SK-N-DZ (cell line): ENCODE measurements around the gene COP1.
"Not testable (repeated sequence)": the region's sequence is repeated elsewhere in the genome, so short reads cannot be mapped to it uniquely, and the experiment has no call there.

Experiments used
- DNase-seq: peaks from one replicate; pipeline ENCODE4 v3.0.0-alpha.2; 2015; ENCODE audit warnings: low spot score

The COP1 gene

DNA sequence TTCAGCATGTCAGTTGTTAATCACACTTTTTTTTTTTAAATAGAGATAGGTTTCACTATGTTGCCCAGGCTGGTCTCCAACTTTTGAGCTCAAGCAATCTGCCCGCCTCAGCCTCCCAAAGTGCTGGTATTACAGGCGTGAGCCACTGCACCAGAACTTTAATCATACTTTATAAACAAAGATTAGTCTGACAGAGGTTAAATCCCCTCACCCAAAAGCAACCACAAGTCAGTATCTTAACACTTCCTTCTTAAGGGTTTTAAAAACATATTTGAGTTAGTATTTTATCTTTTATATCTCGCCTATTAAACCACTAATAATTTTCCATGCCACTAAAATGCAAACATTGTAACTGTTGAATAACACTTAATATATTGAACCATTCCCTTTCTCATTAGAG lies 70.2 kb downstream of the COP1 start:
- no peak for DNase-seq

DNA sequence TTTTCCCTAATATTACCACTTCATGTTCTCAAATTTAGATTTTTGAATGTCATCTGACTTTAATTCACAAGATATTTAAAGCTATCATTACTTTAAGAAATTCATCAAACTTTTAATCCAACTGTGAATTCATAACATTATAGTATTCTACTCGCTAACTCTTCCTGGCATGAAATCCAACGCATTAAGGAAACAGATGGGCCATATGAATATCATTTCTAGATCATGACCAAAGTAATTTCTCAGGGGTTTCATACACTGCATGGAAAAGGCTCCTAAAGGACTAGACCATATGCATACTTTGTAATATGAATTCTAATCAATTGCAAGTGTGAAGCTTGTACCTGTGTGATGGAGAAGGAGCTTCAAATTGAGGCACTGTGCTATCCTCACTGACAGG lies 72.4 kb downstream of the COP1 start:
- DNase-seq, result no peak

DNA sequence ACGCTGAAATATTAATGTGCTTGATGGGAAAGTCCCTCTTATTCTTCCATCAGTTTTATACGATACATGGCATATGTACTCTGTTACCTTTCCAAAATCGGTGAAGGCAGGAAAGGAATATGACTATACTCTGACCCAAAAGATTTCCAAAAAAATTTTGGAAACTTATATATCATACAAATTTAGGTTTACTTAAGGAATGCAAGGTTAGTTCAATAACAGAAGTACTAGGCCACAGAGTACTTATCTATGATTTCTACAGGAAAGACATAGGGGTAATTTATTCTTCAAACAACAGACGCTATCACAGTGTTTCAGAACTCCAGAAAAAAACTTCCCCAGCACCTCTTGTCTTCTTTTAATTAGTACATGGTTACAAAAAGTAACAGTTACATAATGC lies 84.8 kb downstream of the COP1 start:
- DNase-seq, result no peak

DNA sequence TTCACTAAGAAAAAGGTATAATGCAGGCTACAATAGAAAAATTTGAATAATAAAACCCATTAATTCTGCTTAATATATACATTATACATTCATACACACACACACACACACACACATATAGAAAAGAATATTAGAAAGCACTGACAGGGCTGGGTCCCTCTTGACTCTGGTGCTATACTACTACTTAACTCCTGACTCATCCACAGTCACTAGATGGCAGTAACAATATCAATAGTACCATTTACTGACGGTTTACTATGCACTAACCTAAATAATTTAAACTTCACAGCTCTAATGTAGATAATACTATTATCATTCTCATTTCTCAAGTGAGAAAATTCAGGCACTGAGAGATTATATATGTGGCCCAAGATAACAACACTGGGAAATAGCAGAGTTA lies 87.5 kb downstream of the COP1 start:
- DNase-seq, result no peak

DNA sequence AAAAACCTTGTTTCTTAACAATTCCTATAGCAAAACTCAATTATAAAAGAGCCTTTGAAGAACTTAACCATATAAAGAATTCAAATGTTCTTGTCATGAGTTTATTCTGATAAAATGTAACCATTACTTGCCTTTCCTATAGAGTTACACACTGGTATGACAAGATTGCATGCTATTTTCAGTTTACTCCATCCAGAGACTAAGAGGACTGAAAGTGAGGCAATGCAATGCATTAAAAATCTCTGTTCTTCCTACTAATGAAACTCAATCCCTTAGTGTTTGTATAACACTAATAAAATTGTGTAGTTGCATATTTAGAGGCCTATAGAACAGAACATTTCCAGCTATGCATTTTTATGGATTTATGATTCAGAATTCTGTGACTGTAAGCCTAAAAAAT lies 88.1 kb downstream of the COP1 start:
- no peak for DNase-seq

DNA sequence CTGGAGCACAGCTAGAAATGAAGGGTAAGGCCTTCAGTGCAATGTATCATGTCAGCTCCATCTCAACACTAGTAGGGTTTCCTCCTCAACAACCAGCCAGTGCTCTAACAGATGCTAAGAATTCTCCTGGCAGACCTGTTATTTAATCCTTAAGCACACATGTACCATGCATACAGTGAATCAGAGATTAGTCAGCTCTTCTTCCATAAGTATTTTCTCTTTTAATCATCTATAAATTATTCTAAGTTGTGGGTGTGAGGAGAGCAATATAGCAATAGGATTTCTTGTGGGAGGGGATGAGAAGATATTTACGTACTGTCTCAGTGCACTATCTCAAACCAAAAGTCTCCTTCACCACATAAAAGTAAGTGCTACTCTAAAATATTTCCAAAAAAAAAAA lies 95.3 kb downstream of the COP1 start:
- no peak for DNase-seq

DNA sequence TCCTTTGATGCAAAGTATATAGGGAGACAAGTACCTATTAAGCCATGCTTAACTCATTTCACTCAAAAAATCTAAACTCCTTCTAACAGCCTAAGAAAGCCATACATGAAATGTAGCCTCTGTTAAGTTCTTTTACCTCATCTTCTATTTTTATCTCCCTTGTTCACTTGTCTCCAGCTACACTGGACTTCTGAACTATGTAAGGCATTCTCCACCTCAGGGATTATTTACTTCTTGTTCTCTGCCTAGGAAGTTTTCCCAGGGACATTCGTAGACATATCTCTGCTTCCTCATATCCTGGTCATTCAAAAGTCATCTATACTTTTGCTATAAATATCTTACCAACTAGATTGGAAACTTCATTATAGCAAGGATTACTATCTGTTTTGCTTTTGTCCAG lies 96.9 kb downstream of the COP1 start:
- DNase-seq, result no peak

DNA sequence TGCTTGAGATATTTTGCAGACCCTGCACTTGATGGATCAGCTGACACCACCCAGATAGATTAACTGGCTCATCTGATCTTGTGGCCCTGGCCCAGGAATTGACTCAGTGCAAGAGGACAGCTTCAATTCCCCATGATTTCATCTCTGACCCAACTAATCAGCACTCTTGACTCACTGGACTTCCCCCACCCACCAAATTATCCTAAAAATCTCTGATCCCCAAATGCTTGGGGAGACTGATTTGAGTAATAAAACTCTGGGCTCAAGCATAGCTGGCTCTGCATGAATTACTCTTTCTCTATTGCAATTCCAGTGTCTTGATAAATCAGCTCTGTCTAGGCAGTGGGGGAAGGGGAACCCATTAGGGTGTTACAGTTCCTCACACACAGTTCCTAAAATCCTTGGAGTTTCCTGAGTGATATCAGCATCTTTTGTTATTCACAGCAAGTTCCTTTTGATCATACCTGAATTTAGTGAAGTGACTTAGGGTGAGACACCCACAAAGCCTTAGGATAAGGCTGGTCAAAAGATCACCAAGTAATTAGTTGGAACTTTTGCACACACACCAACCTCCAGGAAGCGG lies 104.2 kb downstream of the COP1 start:
- peak; percentile 5 for DNase-seq

DNA sequence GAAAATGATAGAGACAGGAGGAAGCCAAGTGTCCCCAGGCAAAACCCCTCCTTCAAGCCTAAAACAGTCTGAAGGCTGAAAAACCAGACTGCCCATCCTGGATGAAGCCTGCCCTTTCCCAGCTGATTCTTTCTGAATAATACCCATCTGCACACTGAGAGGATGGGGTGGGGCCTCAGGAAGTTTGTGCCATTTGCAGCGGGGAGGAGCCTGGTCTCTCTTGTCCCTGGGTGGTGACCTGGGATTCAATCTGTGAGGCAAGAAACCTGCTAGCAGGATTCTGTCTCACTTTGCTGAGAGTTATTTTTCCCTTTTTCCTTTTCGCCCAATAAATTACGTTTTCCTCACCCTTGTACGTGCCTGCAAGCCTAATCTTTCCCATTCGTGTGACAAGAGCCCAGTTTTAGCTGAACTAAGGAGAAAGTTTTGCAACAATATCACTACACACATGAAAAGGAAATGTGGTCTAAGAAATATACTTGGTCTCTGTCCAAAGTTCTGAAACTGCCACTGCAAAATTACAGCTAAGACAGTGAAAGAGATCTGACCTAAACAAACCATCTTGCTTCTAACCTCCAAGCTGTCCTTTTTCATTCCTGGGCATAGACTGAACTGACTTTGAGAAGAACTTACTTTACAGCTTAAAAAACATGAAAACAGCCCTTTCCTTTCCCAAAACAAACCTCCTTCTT lies 105.0 kb downstream of the COP1 start:
- DNase-seq, result no peak

DNA sequence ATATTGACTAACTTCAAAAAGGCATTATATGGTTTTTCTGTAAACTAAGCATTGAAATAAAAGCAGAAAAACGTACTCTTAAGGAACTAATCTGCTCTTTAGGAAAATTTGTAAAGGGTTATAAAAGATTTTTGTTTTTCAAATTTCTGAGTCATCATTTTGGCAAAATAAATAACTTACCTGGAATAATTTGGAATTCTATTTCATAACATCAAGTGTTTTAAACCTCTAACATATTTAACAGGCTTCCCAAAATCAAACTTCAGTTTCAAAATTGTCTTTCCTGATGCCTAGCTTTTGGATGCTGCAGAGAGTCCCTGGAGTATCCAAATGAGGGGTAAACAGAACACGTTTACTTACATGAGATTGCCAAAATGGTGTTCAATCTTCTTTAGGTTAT lies 108.5 kb downstream of the COP1 start:
- no peak for DNase-seq

DNA sequence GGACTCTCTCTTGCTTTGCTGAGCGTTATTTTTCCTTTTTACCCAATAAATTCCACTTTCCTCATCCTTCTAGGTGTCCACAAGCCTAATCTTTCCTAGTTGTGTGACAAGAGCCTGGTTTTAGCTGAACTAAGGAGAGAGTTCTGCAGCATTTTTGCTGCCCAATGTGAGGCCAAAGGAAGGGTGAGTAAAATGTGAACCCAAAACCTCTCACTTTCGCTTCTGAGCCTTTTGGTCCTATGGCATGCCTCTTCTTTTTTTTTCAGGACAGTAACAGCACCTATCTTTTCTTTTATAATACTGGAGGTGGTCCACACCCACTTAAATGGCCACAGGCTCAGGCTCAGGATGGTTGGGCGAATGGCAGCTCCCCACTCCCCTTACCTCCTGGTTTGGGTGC lies 111.1 kb downstream of the COP1 start:
- no peak for DNase-seq

DNA sequence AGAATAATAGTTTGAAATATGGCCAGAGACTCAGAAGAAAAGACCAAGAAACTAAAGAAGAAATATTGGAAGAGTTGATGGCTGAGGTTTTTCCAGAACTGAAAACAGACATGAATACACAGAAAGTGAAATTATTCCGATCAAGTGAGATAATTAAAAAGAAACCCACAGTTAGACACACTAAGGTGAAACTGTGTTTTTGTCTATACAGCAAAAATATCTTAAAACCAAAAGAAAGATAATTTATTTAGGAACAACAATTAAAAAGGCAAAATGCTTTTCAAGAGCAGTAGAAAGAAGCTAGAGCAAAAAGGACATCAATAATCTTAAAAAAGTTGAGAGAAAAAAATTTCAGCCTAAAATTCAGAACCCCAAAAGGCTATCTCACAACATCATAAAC lies 116.3 kb downstream of the COP1 start:
- no peak for DNase-seq

DNA sequence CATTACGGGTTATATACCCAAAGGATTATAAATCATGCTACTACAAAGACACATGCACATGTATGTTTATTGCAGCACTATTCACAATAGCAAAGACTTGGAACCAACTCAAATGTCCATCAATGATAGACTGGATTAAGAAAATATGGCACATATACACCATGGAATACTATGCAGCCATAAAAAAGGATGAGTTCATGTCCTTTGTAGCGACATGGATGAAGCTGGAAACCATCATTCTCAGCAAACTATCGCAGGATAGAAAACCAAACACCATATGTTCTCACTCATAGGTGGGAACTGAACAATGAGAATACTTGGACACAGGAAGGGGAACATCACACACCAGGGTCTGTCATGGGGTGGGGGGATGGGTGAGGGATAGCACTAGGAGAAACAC lies 119.3 kb downstream of the COP1 start:
- DNase-seq, result not testable (repeated sequence)

DNA sequence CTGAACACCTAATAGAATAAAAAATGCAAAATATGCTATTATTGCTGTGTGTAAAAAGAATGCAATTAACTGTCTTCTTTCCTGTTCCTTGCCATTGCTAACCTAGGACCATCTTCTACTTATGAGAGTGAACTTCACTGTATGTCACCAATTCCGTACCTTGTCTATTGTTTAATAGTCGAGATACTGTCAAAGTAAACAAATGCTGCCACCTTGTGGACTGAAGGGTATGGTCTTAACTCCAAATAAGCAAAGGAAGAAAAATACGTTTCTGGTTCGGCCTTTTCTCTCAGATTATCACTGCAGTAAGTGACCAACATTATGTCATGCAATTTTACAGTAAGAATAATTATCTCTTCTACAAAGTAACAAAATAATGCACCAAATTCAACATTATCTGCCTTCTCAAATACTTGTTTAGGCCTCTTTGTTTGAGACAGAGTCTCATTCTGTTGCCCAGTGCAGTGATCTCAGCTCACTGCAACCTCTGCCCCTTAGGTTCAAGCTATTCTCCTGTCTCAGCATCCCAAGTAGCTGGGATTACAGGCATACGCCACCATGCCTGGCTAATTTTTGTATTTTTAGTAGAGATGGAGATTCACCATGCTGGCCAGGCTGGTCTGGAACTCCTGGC lies 133.4 kb downstream of the COP1 start:
- DNase-seq, result peak; percentile 76

DNA sequence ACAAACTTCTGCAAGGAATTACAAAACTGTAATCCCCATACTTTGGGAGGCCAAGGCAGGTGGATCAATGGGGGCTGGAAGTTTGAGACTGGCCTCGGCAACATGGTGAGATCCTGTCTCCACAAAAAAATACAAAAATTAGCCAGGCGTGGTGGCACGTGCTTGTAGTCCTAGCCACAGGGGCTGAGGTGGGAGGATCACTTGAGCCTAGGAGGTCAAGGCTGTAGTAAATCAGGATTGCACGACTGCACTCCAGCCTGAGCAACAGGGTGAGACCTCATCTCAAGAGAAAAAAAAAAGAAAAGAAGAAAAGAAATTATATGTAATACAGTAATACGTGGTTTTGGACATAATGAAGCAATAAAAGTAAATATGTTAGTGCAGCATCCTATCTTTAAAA lies 138.2 kb downstream of the COP1 start:
- no peak for DNase-seq

DNA sequence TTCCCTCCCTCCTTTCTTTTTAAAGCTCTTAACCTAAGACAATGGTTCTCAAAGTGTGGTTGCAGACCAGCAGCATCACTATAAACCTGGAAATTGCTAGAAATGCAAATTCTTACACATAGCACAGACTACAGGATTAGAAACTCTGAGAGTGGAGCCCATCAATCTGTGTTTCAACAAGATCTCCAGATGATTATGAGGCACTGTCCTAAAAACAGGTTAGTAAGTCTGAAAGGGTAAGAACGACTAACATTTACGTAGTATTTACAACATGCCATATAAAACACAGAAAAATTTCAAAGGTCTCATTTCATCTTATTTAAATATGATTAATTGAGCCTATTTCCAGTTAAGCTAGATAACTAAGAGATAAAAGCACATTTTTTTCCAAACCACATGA lies 138.8 kb downstream of the COP1 start:
- no peak for DNase-seq

DNA sequence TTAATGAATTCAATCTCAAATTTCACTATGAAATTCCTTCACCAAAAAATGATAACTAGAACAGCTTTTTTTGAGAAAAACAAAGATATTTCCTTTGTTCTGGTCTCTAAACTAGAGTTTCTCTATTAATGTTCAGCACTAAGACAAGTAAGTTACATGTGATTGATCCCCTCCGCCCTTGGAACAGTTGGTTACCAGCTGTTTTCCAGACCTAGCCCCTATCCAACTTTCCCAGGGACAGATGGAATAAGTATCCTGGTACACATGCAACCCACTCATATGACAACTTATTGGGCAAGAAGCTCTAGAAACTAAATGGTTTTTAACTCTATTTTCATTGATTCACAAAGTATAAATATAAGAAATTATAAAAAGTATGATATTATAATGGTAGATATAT lies 140.4 kb downstream of the COP1 start:
- no peak for DNase-seq

DNA sequence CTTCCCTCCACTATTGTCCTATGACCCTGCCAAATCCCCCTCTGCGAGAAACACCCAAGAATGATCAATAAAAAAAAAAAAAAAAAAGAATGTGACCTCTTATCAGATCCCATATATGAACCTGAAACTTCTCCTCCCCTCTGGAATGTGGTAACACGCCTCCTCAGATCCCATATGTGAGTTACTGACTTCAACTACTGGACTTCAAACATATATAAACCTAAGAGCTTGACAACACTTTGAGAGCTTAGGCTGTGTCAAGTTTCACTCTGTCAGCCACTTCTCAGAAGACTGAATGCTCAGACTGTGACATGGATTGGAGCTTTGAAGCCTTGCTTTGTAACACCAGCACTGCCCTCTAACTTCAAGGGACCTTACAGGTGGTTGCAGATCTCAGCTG lies 148.4 kb downstream of the COP1 start:
- DNase-seq, result peak; percentile 75

DNA sequence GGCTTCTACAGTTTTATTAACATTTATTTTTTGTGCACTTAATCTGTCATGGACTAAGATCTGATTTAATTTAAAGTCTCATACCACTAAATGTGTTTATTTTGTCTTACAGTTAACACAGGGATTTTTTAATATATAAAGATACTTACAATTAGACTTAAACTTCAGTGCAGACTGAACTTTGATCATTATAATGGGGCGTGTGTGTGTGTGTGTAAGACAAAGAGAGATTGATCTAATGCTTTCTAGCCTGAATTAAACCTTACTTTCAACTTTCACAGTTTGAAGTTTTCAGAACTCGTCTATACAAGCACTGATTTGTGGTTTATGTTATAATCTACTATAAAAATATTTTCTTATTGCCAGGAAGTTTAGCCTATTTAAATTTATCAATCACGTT lies 150.8 kb downstream of the COP1 start:
- DNase-seq, result no peak

DNA sequence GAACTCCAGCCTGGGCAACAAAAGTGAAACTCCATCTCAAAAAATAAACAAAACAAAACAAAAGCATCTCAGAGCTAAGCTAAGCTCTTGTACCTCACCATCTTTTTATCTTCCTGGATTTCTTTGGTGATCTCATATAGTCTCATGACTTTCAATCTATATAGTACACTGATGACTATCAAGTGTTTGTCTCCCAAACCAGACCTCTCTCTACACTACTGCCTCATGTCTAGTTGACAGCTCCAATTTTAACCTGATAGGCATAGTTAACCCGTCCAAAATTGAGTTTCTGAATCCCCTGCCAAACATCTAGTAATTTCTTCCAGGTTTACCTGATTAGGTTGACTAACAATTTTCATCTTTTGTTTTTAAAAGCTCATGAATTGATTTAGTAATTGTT lies 151.7 kb downstream of the COP1 start:
- DNase-seq, result peak; percentile 90

DNA sequence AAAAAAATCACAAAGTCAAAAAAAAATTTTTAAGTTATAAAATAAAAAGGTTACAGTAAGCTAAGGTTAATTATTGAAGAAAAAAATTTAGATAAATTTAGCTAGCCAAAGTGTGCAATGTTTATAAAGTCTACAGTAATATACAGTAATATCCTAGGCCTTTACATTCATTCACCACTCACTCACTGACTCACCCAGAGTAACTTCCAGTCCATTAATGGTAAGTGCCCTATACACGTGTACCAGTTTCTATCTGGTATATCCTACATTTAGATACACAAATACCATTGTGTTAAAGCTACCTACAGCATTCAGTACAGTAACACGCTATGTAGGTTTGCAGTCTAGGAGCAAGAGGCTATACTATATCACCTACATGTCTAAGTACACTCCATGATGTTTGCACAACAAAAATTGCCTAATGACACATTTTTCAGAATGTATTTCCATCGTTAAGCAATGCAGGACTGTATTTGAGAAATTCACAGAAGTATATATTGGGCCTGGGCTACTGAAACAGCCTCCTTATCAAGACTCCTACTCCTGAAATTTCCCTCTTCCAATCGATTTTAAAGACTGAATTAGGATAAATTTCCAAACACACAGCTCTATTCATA lies 155.1 kb downstream of the COP1 start:
- DNase-seq, result no peak

DNA sequence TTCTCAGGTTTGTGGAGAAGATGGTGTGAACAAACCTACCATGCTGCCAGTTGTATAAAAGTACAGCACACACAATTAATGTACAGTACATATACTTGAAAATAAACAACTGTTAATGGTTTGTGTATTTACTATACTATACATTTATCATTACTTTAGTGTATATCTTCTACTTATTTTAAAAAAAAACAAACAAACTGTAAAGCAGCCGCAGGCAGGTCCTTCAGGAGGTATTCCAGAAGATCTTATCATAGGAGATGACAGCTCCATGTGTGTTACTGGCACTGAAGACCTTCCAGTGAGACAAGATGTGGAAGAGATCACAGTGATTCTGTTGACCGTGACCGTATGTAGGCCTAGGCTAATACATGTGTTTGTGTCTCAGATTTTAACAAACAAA lies 155.7 kb downstream of the COP1 start:
- peak; percentile 69 for DNase-seq

DNA sequence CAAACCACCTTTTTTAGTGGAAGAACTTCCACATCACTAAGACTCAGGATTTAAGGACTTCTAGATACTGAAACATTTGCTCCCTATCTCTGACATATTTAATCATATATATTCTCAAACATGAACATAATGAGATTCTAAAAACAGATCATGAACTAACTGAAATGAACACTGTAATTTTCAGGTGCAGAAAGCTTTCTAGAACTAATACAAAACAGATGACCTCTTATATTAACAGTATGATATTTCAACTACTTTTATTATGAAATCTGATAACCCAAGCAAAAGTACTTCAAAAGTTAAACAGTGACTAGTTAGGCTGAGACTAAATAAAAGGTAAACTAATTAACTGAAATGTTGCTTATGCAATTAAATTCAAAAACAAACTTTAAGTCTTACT lies 157.5 kb downstream of the COP1 start:
- peak; percentile 66 for DNase-seq
